DOHH2 (cell line): ENCODE measurements around the gene MORC2.

Source experiments
- CTCF ChIP-seq: fragments of 200-600 bp; sonication (generic); IDR thresholded peaks from one replicate; pipeline ENCODE4 v1.5.1; 2014; ENCODE audit warnings: antibody characterized with exemption, mild to moderate bottlenecking, low read depth, low read length; ENCODE audit not compliant: poor library complexity, severe bottlenecking
- EZH2phosphoT487 ChIP-seq: fragments of 200-600 bp; sonication (generic); IDR thresholded peaks from 2 replicates; pipeline ENCODE4 v1.6.1; 2017; ENCODE audit warnings: borderline replicate concordance, mild to moderate bottlenecking, antibody characterized with exemption, low read length, moderate library complexity, mixed read lengths

GRCh38 chr22:30891781-30892180 is 76.8 kb downstream of the MORC2 start:
- no peak for TF ChIP-seq CTCF
- TF ChIP-seq EZH2phosphoT487: no peak
